SK-N-SH treated with all-trans-retinoic acid at 6 μM for 48 hours (cell line): ENCODE data around the gene SSBP2.

Experiments
- ATAC-seq: fragments of 200-7000 bp; cut with Tn5 transposase; 3 replicates; pipeline ENCODE4 v1.9.1; 2020; ENCODE audit warnings: mild to moderate bottlenecking, moderate library complexity
- ARNTL ChIP-seq: fragments of 450-650 bp; formaldehyde crosslinking; IDR thresholded peaks from 2 replicates; pipeline ENCODE4 v1.5.0; 2020; ENCODE audit warnings: low read depth, mild to moderate bottlenecking, moderate library complexity, borderline replicate concordance
- BACH2 ChIP-seq: fragments of 250-450 bp; sonication (Bioruptor Pico); IDR thresholded peaks from 2 replicates; pipeline ENCODE4 v1.9.0; 2021; ENCODE audit warnings: mild to moderate bottlenecking, borderline replicate concordance
- CREB5 ChIP-seq: fragments of 250-450 bp; sonication (Bioruptor Pico); IDR thresholded peaks from 2 replicates; pipeline ENCODE4 v1.5.1; 2020; ENCODE audit warnings: low read depth, mild to moderate bottlenecking, moderate library complexity
- CSDC2 ChIP-seq: fragments of 250-450 bp; sonication (Bioruptor Pico); IDR thresholded peaks from 2 replicates; pipeline ENCODE4 v1.5.0; 2020; ENCODE audit warnings: mild to moderate bottlenecking, moderate library complexity
- CSRNP3 ChIP-seq: fragments of 250-450 bp; sonication (Bioruptor Pico); IDR thresholded peaks from 2 replicates; pipeline ENCODE4 v1.5.1; 2021; ENCODE audit warnings: mild to moderate bottlenecking, moderate library complexity
- ESRRG ChIP-seq: fragments of 250-450 bp; sonication (Bioruptor Pico); IDR thresholded peaks from 2 replicates; pipeline ENCODE4 v1.6.1; 2021; ENCODE audit warnings: mild to moderate bottlenecking
- GLIS3 ChIP-seq: fragments of 250-450 bp; sonication (Bioruptor Pico); IDR thresholded peaks from 2 replicates; pipeline ENCODE4 v1.5.0; 2020; ENCODE audit warnings: mild to moderate bottlenecking, moderate library complexity
- PATZ1 ChIP-seq: fragments of 250-450 bp; sonication (Bioruptor Pico); IDR thresholded peaks from 2 replicates; pipeline ENCODE4 v1.8.0; 2020; ENCODE audit warnings: mild to moderate bottlenecking, moderate library complexity, borderline replicate concordance
- POU6F1 ChIP-seq: fragments of 250-450 bp; sonication (Bioruptor Pico); IDR thresholded peaks from 2 replicates; pipeline ENCODE4 v1.8.0; 2021; ENCODE audit warnings: low read depth, mild to moderate bottlenecking, moderate library complexity, borderline replicate concordance
- PPARA ChIP-seq: fragments of 250-450 bp; sonication (Bioruptor Pico); IDR thresholded peaks from 2 replicates; pipeline ENCODE4 v1.5.0; 2020; ENCODE audit warnings: mild to moderate bottlenecking, borderline replicate concordance
- RARB ChIP-seq: fragments of 250-450 bp; sonication (Bioruptor Pico); IDR thresholded peaks from 2 replicates; pipeline ENCODE4 v1.8.0; 2021; ENCODE audit warnings: mild to moderate bottlenecking, moderate library complexity
- SNAI2 ChIP-seq: fragments of 250-450 bp; sonication (Bioruptor Pico); IDR thresholded peaks from 2 replicates; pipeline ENCODE4 v1.5.0; 2020; ENCODE audit warnings: mild to moderate bottlenecking, moderate library complexity
- TCF4 ChIP-seq: fragments of 250-450 bp; sonication (Bioruptor Pico); IDR thresholded peaks from 2 replicates; pipeline ENCODE4 v1.8.0; 2021; ENCODE audit warnings: mild to moderate bottlenecking, moderate library complexity, borderline replicate concordance
- TOX ChIP-seq: fragments of 250-450 bp; sonication (Bioruptor Pico); IDR thresholded peaks from 2 replicates; pipeline ENCODE4 v1.8.0; 2021; ENCODE audit warnings: mild to moderate bottlenecking, moderate library complexity, borderline replicate concordance
- TSHZ2 ChIP-seq: fragments of 250-450 bp; sonication (Bioruptor Pico); IDR thresholded peaks from 2 replicates; pipeline ENCODE4 v1.5.0; 2020; ENCODE audit warnings: mild to moderate bottlenecking, moderate library complexity
- ZC3H10 ChIP-seq: fragments of 250-450 bp; sonication (Bioruptor Pico); IDR thresholded peaks from 2 replicates; pipeline ENCODE4 v1.5.1; 2021; ENCODE audit warnings: mild to moderate bottlenecking, moderate library complexity
- ZFP3 ChIP-seq: fragments of 250-450 bp; sonication (Bioruptor Pico); IDR thresholded peaks from 2 replicates; pipeline ENCODE4 v1.5.0; 2020; ENCODE audit warnings: mild to moderate bottlenecking, moderate library complexity
- ZNF565 ChIP-seq: fragments of 450-650 bp; formaldehyde crosslinking; conservative IDR thresholded peaks from 2 replicates; pipeline ENCODE4 v1.5.0; 2020; ENCODE audit warnings: low read depth, mild to moderate bottlenecking, moderate library complexity
- ZNF70 ChIP-seq: fragments of 450-650 bp; formaldehyde crosslinking; IDR thresholded peaks from 2 replicates; pipeline ENCODE4 v1.5.0; 2020; ENCODE audit warnings: mild to moderate bottlenecking, moderate library complexity

Gene SSBP2

GRCh38 chr5:81776258-81776657 is 25.4 kb upstream of the SSBP2 start:
- TF ChIP-seq CSRNP3 (CRISPR knock-in tag) (no peak), PATZ1 (CRISPR knock-in tag) (no peak), ZNF70 (no peak), SNAI2 (CRISPR knock-in tag) (no peak), TOX (CRISPR knock-in tag) (no peak), TSHZ2 (CRISPR knock-in tag) (no peak), TCF4 (CRISPR knock-in tag) (no peak), PPARA (CRISPR knock-in tag) (no peak), GLIS3 (CRISPR knock-in tag) (no peak), BACH2 (CRISPR knock-in tag) (no peak), ESRRG (CRISPR knock-in tag) (no peak)
- ATAC-seq: no peak

- TF ChIP-seq CREB5 (CRISPR knock-in tag) (no peak), ZNF70 (no peak), SNAI2 (CRISPR knock-in tag) (no peak), CSDC2 (CRISPR knock-in tag) (no peak), BACH2 (CRISPR knock-in tag) (no peak), TSHZ2 (CRISPR knock-in tag) (no peak), POU6F1 (CRISPR knock-in tag) (no peak), ZC3H10 (no peak)
- ATAC-seq: no peak
Measured at GRCh38 chr5:81774374-81774773, 23.5 kb upstream of the SSBP2 start.

- TF ChIP-seq ZNF565 (no peak), ARNTL (no peak), RARB (CRISPR knock-in tag) (no peak), ESRRG (CRISPR knock-in tag) (no peak), PPARA (CRISPR knock-in tag) (no peak), TOX (CRISPR knock-in tag) (no peak), ZFP3 (CRISPR knock-in tag) (no peak)
- no peak for ATAC-seq
Measured at GRCh38 chr5:81773574-81773973, 22.7 kb upstream of the SSBP2 start.
